H1 (cell line): ENCODE measurements around the gene SOX1. TPM values are rescaled to one million over a fixed set of nuclear protein-coding genes. Genes with fewer than 3 reads are reported as not detected.

Experiments used
- CEBPB ChIP-seq: IDR thresholded peaks from 2 replicates; pipeline ENCODE4 v1.6.1; 2012; ENCODE audit warnings: low read depth, low read length
- MAFK ChIP-seq: IDR thresholded peaks from 2 replicates; pipeline ENCODE4 v1.6.1; 2012; ENCODE audit warnings: low read depth, mild to moderate bottlenecking, improper control_type of control experiment, low read length
- RFX5 ChIP-seq: IDR thresholded peaks from 2 replicates; pipeline ENCODE4 v1.6.1; 2011; ENCODE audit warnings: low read depth, low read length, improper control_type of control experiment, borderline replicate concordance
- RXRA ChIP-seq: IDR thresholded peaks from 2 replicates; pipeline ENCODE4 v1.6.1; 2011; ENCODE audit warnings: low read depth, mild to moderate bottlenecking, low read length, moderate library complexity; ENCODE audit not compliant: insufficient read depth
- TAF1 ChIP-seq: IDR thresholded peaks from 2 replicates; pipeline ENCODE4 v1.6.1; 2011; ENCODE audit warnings: mild to moderate bottlenecking, low read depth, low read length
- polyA plus RNA-seq, 7 experiments: library from polyadenylated mRNA; depleted of rRNA in 3 of 7; stranded (reverse) in 5 of 7; unstranded in 2 of 7; fragments of >200 nt in 5 of 7; fragments of 200-250 nt in 2 of 7; gene quantifications; 1 replicate in 5 of 7; 2 replicates in 1 of 7; 4 replicates in 1 of 7; pipeline versions ENCODE4 v1.2.1 to v1.2.3, GENCODE V29; 2011 to 2013; ENCODE audit warnings: missing spikeins in 2 of 7, mixed read lengths in 2 of 7
- total RNA-seq: library from RNA; stranded (reverse); fragmentation: NEBNext Ultra II Directional; extraction: Animal tissue kit (Norgen Biotek cat#: 25700); gene quantifications from 2 replicates; pipeline ENCODE4 v1.2.1, GENCODE V29; 2021

Gene SOX1
- total and polyA plus RNA-seq, 2 of the 8 experiments (the other 6 are each of a cell fraction or from before 2014, with no cell fraction given), result 0.03 to 0.09 TPM

DNA sequence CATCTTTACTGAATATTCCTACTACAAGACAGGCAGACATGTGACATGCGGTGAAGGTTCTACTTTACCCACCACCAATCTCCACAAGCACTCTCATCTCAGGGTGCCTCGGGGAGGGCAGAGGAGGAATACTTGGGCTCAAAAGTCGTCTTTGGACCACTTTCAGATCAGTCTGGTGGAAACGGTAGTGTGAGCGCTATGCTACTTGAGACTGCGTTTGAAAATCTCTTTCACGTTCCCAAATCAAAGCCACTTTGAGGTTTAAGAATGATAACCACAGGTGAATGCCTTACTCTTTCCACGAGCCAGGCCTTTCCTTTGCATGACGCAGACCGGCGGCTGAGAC, 1.5 kb upstream of the SOX1 start (continued):
- TF ChIP-seq MAFK (no peak), CEBPB (no peak), TAF1 (no peak), RXRA (no peak), RFX5 (no peak)
